NCI-H1417 treated with DMSO at 0.1 percent for 48 hours (cell line): ENCODE data around the gene NFKBIB.
"Not testable (repeated sequence)": the region's sequence is repeated elsewhere in the genome, so short reads cannot be mapped to it uniquely, and the experiment has no call there.

ENCODE experiments used
- DNase-seq: peaks from one replicate; lab custom pipeline; 2025; lab: John Stamatoyannopoulos, UW

NFKBIB gene

GRCh38 chr19:38899447-38900201 is at the start of gene NFKBIB, which contains the start of gene SIRT2:
Gene NFKBIB (plus strand): TSS chr19:38899969. CDS start chr19:38900033, 64 bp downstream.
Gene SIRT2 (minus strand): TSS chr19:38899618. CDS start chr19:38899521, 97 bp downstream.
- DNase-seq = peak; percentile 97

- no peak for DNase-seq
These were observed 49.3 kb upstream of the NFKBIB start for GRCh38 chr19:38850436-38850975.

- no peak for DNase-seq
These were observed 48.7 kb upstream of the NFKBIB start for GRCh38 chr19:38850976-38851621.

- peak; percentile 10 for DNase-seq
These were observed 48.0 kb upstream of the NFKBIB start for GRCh38 chr19:38851622-38852230.

GRCh38 chr19:38852231-38853044 is 47.3 kb upstream of the NFKBIB start:
- no peak for DNase-seq

GRCh38 chr19:38853214-38853613 is 46.6 kb upstream of the NFKBIB start:
- DNase-seq = no peak

- not testable (repeated sequence) for DNase-seq
These were observed 44.8 kb upstream of the NFKBIB start for GRCh38 chr19:38854961-38855360.

- not testable (repeated sequence) for DNase-seq
These were observed 44.0 kb upstream of the NFKBIB start for GRCh38 chr19:38855751-38856150.

- DNase-seq = no peak
These were observed 43.0 kb upstream of the NFKBIB start for GRCh38 chr19:38856813-38857212.

GRCh38 chr19:38859631-38860204 is 40.1 kb upstream of the NFKBIB start:
- not testable (repeated sequence) for DNase-seq

GRCh38 chr19:38861368-38861767 is 38.4 kb upstream of the NFKBIB start:
- DNase-seq = no peak

- DNase-seq = peak; percentile 48
These were observed 37.3 kb upstream of the NFKBIB start for GRCh38 chr19:38862321-38863059.

- no peak for DNase-seq
These were observed 32.5 kb upstream of the NFKBIB start for GRCh38 chr19:38867171-38867780.

- DNase-seq = no peak
These were observed 31.2 kb upstream of the NFKBIB start for GRCh38 chr19:38868551-38868950.

GRCh38 chr19:38869160-38869835 is 30.5 kb upstream of the NFKBIB start:
- DNase-seq = no peak

GRCh38 chr19:38869836-38870607 is 29.7 kb upstream of the NFKBIB start:
- no peak for DNase-seq

GRCh38 chr19:38870612-38871011 is 29.2 kb upstream of the NFKBIB start:
- DNase-seq = no peak

GRCh38 chr19:38873400-38873799 is 26.4 kb upstream of the NFKBIB start:
- not testable (repeated sequence) for DNase-seq
